Fibroblast of the aortic adventitia (primary cell): ENCODE measurements around the gene PLXNB2. TPM values are rescaled to one million over a fixed set of nuclear protein-coding genes. Genes with fewer than 3 reads are reported as not detected.

ENCODE experiments used
- DNase-seq: peaks from one replicate; pipeline ENCODE4 v3.0.0-alpha.2; 2010; ENCODE audit warnings: low read depth
- H3K4me3 ChIP-seq: 2 replicates; pipeline ENCODE4 v1.5.1; 2011; ENCODE audit warnings: low read depth, mild to moderate bottlenecking, control low read depth, low read length, moderate library complexity
- CTCF ChIP-seq: IDR thresholded peaks from 2 replicates; pipeline ENCODE4 v1.5.1; 2011; ENCODE audit warnings: mild to moderate bottlenecking, low read length, control low read depth, inconsistent platforms; ENCODE audit not compliant: insufficient read depth
- total RNA-seq: library from RNA; depleted of rRNA; stranded (reverse); fragments of >200 nt; gene quantifications from 2 replicates; pipeline ENCODE4 v1.2.3, GENCODE V29; 2012; ENCODE audit warnings: low replicate concordance

Gene PLXNB2
- total RNA-seq, 1 donor, result 130 TPM

GRCh38 chr22:50280022-50280707, 27.3 kb downstream of the PLXNB2 start:
- no peak for TF ChIP-seq CTCF
- no peak for DNase-seq
- no peak overlapping the region for H3K4me3 ChIP-seq

- H3K4me3 ChIP-seq, result no peak overlapping the region
- DNase-seq, result no peak
- no peak for TF ChIP-seq CTCF
Observed at GRCh38 chr22:50278956-50279619, 28.4 kb downstream of the PLXNB2 start.

GRCh38 chr22:50278461-50278860, 29.0 kb downstream of the PLXNB2 start:
- H3K4me3 ChIP-seq, result no peak overlapping the region

GRCh38 chr22:50277761-50278160, 29.7 kb downstream of the PLXNB2 start:
- DNase-seq, result no peak
- H3K4me3 ChIP-seq, result no peak overlapping the region
- no peak for TF ChIP-seq CTCF

More at GRCh38 chr22:50278461-50278860, 29.0 kb downstream of the PLXNB2 start:
- no peak for DNase-seq
- TF ChIP-seq CTCF, result no peak

DNA sequence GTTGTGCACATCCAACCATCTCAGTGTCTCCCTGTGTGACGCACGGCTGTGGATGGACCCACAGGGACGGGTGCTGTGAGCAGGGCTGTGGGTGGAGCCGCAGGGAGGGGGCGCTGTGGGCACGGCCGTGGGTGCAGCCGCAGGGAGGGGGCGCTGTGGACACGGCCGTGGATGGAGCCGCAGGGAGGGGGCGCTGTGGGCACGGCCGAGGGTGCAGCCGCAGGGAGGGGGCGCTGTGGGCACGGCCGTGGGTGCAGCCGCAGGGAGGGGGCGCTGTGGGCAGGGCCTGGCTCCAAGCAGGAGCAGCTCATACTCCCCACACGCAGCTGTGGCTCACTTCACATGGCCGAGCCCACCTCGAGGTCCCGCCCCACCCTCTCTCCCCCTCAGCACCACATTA, 31.3 kb downstream of the PLXNB2 start:
- peak; percentile 33 for DNase-seq
- no peak overlapping the region for H3K4me3 ChIP-seq
- TF ChIP-seq CTCF, result peak; percentile 32

DNA sequence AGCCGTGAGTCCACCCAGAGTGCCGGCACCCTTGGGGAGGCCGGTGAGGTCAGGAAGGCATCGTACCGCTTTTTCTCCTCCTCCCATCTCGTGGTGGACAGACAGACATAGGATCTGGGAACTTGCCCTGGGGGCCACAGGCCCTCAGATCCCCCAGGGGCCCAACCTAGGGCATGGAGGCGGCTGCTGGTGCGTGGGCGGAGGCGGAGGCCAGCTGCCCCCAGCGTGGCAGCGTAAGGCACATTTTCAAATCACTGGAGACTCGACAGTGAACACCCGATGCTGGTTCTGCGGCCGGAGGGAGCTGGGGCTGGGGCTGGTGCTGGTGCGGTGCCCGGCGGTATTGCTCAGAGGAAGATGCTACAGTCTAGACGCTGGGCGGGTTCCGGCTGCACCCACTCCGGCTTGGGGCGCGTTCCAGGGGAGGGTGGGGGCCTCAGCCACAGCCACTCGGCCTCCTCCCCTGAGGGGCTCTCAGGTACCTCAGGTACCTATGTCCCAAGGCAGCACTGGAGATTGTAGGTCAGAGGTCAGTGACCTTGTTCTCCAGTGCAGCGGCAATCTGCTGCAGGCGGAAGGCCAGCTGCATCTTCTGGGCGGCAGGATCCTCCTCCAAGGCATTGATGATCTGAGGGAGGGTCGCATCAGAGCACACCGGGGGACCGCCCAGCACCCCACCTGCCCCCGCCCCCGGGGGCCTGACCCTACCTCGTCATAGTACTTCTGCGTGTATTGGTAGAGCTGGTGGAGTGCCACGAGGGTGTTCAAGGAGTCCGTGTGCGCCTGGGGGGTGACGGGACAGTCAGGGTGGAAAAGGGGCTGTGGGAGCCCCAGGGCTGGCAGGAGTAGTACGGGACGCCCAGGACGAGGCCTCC, 32.0 kb downstream of the PLXNB2 start:
- no peak overlapping the region for H3K4me3 ChIP-seq
- DNase-seq, result no peak
- no peak for TF ChIP-seq CTCF
